NCI-H526 (cell line): Measurements from ENCODE around the gene HOXA6.
A peak's percentile ranks its signal among the peaks of the same experiment; 100 is the strongest.

Source experiments
- DNase-seq, 2 experiments: peaks; one replicate each; lab custom pipeline; 2025; lab: John Stamatoyannopoulos, UW

HOXA6 gene

DNA sequence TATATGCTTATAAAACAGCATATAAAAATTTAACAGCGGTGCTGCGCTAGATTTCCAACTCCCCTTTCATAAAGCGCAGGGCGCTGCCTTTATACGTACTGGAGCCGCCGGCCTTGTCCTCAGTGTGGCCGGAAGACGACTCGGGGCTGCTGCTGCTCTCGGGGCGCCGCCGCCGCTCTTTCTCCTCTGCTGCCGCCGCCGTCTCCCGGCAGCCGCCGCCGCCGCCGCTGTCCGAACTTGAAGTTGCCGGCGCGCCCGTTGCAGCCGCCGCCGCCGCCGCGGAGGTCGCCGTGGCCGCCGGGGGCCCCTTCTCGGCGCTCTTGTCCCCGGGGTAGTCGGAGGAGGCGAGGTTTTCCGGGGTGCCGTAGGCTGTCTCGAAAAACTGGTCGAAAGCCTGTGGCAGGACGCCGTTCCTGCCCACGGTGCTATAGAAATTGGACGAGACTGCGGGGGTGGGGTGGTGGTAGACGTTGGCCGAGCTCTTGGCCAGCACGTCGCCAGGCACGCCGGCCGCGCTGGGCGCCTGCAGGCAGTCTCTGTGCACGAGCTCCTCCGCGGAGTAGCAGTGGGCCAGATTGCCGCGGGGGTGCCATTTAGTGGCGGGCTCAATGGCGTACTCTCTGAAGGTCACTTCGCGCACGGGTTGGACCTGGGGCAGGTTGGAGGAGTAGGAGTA is 36.9 kb upstream of the HOXA6 start:
- peak in 1 of 2 experiments; percentile 75 for DNase-seq

DNA sequence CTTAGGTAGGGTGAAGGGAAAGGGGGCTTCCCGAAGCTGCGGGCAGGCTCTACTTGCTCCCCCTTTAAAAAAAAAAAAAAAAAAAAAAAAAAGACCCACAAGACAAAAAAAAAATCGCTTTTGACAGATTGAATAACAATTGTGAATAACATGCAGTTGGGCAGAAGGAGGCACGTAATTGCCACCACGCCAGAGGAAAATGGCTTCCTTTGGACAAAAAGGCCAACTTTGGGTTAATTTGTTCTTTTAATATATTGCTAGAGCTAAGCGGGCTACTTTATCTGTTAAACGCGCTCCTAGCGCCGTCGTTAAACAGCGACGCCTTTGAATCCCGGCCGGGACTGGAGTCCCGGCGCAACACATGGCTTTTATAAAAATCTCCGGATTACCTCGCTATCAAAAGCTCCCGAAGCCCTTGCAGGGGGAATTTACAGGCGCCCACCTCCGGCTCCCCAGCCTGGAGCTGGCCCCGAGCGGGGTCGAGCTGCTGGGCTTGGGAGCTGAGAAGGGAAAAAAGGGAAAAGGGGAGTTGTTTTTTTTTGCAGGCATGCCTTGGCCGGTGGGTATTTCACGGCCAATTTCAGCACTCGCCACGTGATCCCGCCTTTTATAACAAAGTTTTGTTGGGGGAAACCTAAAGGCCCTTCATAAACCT is 36.2 kb upstream of the HOXA6 start:
- DNase-seq: peak in 1 of 2 experiments; percentile 56

GRCh38 chr7:27182861-27183681 is 35.5 kb upstream of the HOXA6 start:
- DNase-seq: peak in 1 of 2 experiments; percentile 69

- peak in 1 of 2 experiments; percentile 53 for DNase-seq
Measured at GRCh38 chr7:27182285-27182841, 34.8 kb upstream of the HOXA6 start.

DNA sequence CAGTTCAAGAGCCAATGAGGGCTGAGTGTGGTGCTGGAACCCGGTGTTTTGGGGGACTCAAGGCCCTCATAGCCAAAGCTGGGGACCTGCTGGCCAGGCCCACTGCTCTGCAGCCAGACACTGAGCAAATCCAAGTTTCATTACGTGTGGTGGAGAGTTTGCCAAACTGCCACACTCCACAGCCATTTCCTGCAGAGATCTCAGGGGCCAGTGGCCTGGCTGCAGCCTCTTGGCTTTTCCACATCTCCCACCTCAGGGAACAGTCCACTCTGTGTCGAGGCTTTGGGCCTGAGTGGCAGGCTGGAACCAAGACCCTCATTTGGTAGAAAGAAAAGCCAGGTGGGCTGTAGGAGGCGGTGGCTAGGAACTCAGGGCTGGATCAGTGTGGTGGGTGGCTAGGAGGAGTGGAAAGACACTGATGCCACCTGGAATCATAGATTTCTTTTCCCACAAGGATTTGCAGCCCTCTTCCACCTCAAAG is 34.3 kb upstream of the HOXA6 start:
- no peak for DNase-seq

DNA sequence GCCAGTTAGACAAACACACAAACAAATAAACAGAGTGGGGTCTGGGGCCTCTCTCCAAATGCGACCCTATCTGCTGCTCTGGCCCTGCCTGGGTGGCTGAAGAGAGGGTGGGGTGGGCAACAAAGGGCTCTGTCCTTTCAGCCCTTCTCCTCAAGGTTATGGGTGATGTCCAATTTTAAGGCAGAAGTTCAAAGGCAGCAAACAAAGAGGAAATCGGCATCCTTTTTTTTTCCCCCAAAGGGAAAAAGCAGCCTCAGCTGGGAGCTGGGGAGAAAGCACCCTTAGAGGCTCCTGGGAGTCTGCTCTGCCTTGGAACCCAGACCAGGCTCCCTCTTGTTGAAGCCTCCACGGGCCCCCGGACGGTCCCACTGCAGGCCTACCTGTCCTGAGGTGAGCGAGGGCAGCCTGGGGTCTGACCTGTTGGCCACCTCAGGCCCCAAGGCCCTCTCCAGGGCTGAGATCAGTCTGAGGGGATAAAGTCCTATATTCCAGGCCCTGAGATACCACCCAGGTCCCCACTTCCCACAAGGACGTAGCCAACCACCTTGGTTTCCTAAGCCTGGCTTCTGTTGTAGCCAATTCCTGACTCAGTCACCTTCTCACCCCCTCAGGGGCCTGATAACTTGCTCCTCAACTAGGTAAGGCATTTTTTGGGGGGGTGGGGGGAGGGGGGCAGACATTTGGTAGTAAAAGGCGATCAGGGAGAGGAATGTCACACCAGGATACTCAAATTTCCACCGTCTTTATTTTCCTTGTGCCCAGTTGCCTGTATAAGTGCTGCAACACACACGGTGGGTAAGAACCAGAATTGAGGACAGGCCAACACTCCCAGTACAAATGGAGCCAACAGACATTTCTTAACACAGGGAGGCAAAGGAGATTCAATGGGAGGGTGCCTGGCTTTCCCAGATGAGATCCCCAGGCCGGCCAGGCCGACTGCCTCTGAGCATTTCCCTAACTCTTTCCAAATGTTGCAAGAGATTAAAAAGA is 33.2 kb upstream of the HOXA6 start:
- peak in 1 of 2 experiments; percentile 37 for DNase-seq

DNA sequence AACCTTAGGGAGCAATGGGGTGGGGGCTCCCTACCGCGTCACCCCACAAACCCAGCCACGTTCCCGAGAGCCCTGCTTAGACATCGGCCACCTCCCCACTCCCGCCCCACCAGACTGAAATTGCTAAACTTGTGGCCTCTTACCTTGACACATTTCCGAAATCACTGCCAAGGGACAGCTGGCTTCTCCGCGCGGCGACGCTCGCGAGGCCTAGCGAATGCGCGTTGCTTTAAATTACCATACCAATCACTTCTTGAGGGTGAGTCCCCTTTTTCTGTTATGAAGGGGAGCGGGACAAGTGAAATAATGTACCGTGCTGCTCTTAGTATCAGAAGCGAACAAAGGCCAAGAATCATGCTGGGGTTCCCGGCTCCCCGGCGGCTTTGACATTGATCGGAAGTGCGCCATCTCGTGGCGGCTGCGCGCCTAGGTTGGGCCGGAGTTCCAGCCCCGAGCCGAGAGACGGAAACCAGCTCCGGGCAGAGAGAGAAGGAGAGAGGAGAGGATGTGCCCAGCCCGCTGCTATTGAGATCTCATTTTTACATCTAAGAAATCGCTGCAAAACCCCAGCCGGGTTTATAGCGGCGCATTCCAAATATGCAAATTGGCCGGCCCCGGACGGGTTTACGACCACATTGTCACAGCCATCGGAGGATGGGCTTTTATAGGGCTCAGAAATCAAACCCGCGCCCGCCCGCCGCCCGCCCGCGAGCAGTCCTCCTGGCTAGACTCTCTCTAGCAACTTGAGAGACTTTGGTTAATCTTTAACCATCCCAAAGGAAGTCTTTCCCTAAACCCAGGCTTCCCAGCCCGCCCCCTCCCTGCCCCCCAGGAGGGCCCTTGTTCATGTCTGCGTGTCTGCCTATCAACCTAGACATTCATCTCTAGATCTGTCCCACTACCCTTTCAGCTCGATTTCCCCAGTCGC is 32.2 kb upstream of the HOXA6 start:
- peak; percentile 91 to 96 for DNase-seq

DNA sequence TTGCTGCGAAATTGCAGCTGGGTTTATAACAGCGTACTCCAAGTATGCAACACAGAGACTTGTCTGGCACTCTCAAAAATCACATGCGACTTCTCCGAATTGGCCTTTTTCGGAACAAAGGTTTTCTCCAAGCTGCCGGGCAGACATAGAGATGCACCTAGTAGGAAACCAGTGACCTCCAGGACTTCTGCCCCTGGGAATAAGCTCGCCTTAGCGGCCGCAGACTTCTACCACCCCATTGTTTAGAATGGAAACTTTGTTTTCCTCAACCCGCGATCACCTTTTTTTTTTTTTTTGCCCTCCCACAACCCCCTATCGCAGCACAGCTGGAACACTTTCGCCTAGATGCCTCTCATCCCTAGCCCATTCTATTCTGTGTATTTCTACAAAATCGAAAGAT is 31.5 kb upstream of the HOXA6 start:
- DNase-seq: peak in 1 of 2 experiments; percentile 50

GRCh38 chr7:27178366-27178765 is 30.8 kb upstream of the HOXA6 start:
- DNase-seq: peak in 1 of 2 experiments; percentile 73

DNA sequence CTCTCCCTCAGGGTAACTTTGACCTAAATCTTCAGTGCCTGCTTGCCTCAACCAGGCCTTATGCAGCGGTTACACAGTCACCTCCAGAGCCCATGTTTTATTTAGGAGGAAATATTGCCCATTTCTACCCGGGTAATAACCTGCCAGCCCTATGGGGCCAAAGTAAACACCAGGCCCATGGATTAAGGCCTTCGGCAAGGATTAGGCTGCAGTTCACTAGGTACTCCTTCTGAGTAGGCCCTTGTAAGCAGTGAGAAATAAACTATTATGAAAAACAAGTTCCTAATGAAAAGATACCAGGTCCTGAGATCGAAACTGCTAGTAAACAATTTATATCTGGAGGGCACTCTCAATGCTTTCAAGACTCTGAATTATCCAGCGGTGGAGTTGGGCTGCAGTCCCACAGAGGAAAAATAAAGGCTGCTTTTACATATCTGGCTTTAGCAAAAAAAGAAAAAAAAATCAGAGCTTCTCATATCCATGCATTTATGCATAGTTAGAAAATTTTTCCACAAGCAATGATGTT is 30.3 kb upstream of the HOXA6 start:
- peak in 1 of 2 experiments; percentile 47 for DNase-seq

DNA sequence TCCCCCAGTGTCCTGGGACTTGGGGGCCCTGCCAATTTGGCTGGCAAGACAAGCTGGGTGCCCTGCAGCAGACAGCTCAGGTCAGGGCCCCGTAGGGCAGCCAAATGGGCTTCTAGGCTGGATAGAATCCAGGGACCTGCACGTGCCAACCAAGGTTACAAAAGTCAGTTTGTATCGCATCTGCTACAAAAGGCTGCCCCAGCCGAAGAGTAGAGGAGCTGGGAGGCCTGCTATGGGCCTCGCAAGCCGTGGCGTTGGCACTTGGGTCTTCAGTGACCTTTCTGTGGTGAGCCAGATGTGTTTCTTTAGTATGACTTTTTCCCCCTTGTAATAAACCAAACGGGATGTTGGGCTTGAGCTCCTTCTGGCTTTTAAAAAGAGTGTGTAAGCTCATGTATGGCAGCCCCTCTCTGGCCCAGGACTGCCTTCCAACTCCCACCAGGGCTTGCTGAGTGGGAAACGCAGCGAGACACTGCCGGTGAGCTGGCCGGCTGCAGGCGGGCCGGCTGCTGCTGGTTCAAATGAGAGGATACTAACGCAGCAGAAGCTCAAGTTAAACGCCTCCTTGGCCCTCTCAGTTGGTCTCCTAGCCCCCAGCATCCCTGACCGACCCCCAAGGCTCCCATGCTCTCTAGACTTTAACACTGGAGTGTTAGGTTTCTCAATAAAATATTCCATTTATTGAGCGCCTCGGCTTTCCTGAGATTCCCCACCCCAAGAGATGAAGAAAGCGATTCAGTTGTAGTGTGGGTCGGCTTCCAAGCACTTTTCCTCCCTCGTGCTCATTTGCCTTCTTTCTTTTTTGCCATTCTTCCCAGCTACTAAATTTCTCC is 29.6 kb upstream of the HOXA6 start:
- peak in 1 of 2 experiments; percentile 59 for DNase-seq

- DNase-seq: no peak
Measured at GRCh38 chr7:27176524-27176845, 28.9 kb upstream of the HOXA6 start.

DNA sequence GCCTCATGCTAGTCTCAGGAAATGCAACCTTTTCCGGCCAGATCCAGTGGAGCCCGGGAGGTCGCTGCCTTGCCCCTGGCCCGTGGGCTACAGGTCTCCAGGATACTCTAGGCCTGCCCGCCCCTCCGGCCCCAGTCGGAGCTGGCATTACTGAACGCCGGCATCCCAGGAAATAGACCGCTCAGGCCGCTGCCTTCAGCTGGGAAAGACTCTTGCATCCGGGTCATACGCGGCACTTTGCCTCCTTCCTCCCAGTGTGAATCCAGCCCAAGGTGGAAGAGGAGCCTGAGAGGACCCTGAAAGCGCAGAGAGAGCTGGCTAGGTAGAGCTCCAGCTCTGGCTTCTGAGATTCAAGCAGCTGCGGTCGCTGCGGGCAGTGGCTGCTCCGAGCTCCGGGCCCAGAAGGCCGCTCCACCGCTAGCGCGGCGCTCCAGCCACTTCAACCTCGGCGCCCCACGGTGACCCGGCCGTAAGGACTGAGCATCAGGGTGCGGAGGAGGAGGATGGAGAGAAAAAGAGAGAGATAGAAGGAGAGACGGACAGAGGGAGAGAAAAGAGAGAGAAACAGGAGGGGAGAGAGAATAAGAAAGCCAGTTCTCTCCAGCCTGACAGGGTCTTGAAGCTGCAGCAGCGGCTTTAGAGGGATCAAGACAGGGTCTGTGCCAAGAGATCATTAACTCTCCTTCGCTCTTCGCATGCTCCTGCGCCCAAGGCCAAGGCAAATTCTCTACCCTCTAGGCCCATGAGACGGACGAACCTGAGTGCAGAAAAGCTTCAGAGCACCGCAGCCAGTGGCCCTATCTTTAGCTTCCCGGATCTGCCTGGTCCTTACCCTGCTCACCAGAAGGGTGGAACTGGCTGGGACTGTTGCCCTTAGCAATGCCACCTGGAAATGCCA is 28.3 kb upstream of the HOXA6 start:
- DNase-seq: peak in 1 of 2 experiments; percentile 75

DNA sequence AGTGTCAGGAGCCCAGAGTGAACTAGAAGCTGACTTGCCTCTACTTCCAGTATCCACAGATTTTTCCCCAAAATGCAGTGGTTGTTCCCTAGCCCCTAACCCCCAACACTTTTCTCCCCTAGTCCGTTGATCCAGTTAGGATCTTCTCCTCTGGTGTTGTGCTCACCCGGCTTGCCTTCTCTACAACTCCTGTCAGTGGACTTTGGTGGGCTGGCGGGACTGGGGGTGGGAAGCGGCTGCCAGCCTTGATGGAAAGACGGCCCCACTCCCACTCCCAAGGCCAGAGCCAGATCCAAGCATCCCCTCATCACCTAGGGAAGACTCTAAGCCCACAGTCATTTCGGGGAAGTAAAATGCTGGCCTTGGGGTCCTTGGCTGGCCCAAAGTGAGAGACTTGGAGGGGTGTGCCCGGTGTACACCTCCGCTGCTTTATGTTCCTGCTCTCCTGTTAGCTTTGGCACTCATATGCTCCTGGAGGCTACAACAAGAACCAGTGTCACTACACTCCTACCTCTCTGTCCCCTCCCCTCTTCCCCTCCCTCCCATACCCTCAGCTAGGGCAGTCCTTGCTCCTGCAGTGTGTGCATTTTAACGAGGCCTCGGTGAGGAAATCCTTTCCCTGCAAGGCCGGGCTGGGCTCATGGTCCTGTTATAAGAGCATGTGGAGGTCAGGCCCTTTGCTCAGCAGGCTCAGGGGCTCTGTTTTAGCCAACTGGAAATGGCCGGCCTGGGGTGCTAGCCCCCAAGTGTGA is 27.5 kb upstream of the HOXA6 start:
- peak in 1 of 2 experiments; percentile 88 for DNase-seq

GRCh38 chr7:27173956-27174873 is 26.6 kb upstream of the HOXA6 start, which contains the start of gene HOXA10:
Gene HOXA10 (minus strand): TSS chr7:27174320. CDS start chr7:27174306, 14 bp downstream.
- peak in 1 of 2 experiments; percentile 92 for DNase-seq

DNA sequence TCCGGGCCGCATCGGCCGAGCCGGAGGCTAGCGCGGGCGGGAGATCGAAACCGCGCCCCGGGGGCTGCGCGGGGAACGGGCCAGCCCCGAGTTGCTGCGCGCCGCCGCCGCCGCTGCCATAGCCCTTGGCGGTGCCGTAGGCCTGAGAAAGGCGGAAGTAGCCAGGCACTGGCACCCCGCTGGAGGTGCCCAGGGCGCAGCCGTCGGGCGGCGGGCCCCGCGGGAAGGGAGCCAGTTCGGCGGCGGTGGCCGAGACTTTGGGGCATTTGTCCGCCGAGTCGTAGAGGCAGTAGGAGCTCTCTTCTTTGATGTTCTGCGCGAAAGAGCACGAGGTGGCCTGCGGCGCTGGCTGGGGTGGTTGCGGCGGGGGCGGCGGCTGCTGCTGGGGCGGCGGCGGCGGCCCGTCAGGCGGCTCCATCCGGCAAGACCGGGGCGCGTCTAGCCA is 26.0 kb upstream of the HOXA6 start:
- peak in 1 of 2 experiments; percentile 66 for DNase-seq
